HTERT RPE-1 (cell line): Measurements from ENCODE around the gene CPEB4.

Experiments used
- in situ Hi-C: fragments of 300-500 bp; cut with MboI; formaldehyde crosslinking; loops from 4 replicates; pipeline ENCODE4 v1.14.3; 2020; ENCODE audit warnings: low sequenced_read_pairs

CPEB4 gene

GRCh38 chr5:173911623-173912022 is 23.5 kb downstream of the CPEB4 start:
- in situ Hi-C loops: no loop called here

- in situ Hi-C loops: no loop called here
Observed at GRCh38 chr5:173913686-173914321, 25.7 kb downstream of the CPEB4 start.

GRCh38 chr5:173915310-173916014 is 27.3 kb downstream of the CPEB4 start:
- in situ Hi-C loops: no loop called here

- in situ Hi-C loops: no loop called here
Observed at GRCh38 chr5:173916233-173916632, 28.1 kb downstream of the CPEB4 start.

GRCh38 chr5:173917788-173918786 is 29.9 kb downstream of the CPEB4 start:
- in situ Hi-C loops: no loop called here

- in situ Hi-C loops: no loop called here
Observed at GRCh38 chr5:173919443-173919842, 31.3 kb downstream of the CPEB4 start.

- in situ Hi-C loops: no loop called here
Observed at GRCh38 chr5:173920024-173920753, 32.0 kb downstream of the CPEB4 start.

- in situ Hi-C loops: no loop called here
Observed at GRCh38 chr5:173920866-173921555, 32.9 kb downstream of the CPEB4 start.

- in situ Hi-C loops: no loop called here
Observed at GRCh38 chr5:173922527-173922926, 34.4 kb downstream of the CPEB4 start.

- in situ Hi-C loops: no loop called here
Observed at GRCh38 chr5:173923218-173924095, 35.3 kb downstream of the CPEB4 start.

- in situ Hi-C loops: no loop called here
Observed at GRCh38 chr5:173924899-173925298, 36.8 kb downstream of the CPEB4 start.

GRCh38 chr5:173925449-173926071 is 37.4 kb downstream of the CPEB4 start:
- in situ Hi-C loops: no loop called here

GRCh38 chr5:173926359-173926758 is 38.2 kb downstream of the CPEB4 start:
- in situ Hi-C loops: no loop called here

- in situ Hi-C loops: no loop called here
Observed at GRCh38 chr5:173928871-173929574, 40.9 kb downstream of the CPEB4 start.

GRCh38 chr5:173932695-173933139 is 44.6 kb downstream of the CPEB4 start:
- in situ Hi-C loops: no loop called here

- in situ Hi-C loops: no loop called here
Observed at GRCh38 chr5:173933901-173934300, 45.8 kb downstream of the CPEB4 start.

GRCh38 chr5:173935396-173935795 is 47.2 kb downstream of the CPEB4 start:
- in situ Hi-C loops: no loop called here

- in situ Hi-C loops: no loop called here
Observed at GRCh38 chr5:173940269-173940668, 52.1 kb downstream of the CPEB4 start.
